Activated effector memory CD4-positive, alpha-beta T cell treated with anti-CD3 and anti-CD28 coated beads, Interleukin-2, amount 50 U/mL, for 16 hours (primary cell): Measurements from ENCODE around the gene ARHGAP40.

Source experiments
- DNase-seq: peaks from one replicate; pipeline ENCODE4 v3.0.0-alpha.2; 2020

The ARHGAP40 gene

GRCh38 chr20:38623061-38623460 is 21.5 kb downstream of the ARHGAP40 start:
- DNase-seq = no peak

GRCh38 chr20:38624084-38624483 is 22.5 kb downstream of the ARHGAP40 start:
- no peak for DNase-seq

- DNase-seq = no peak
These were observed 24.3 kb downstream of the ARHGAP40 start for GRCh38 chr20:38625896-38626295.

GRCh38 chr20:38626921-38627659 is 25.5 kb downstream of the ARHGAP40 start:
- no peak for DNase-seq

GRCh38 chr20:38628580-38629470 is 27.2 kb downstream of the ARHGAP40 start:
- no peak for DNase-seq

GRCh38 chr20:38629979-38630378 is 28.4 kb downstream of the ARHGAP40 start:
- no peak for DNase-seq

GRCh38 chr20:38630727-38631126 is 29.1 kb downstream of the ARHGAP40 start:
- DNase-seq = no peak

GRCh38 chr20:38631155-38632022 is 29.8 kb downstream of the ARHGAP40 start:
- no peak for DNase-seq

GRCh38 chr20:38633577-38634093 is 32.0 kb downstream of the ARHGAP40 start:
- peak; percentile 82 for DNase-seq

- no peak for DNase-seq
These were observed 34.2 kb downstream of the ARHGAP40 start for GRCh38 chr20:38635721-38636288.

GRCh38 chr20:38640521-38640920 is 38.9 kb downstream of the ARHGAP40 start:
- no peak for DNase-seq

- no peak for DNase-seq
These were observed 40.9 kb downstream of the ARHGAP40 start for GRCh38 chr20:38642498-38642897.

- no peak for DNase-seq
These were observed 43.1 kb downstream of the ARHGAP40 start for GRCh38 chr20:38644588-38645260.

GRCh38 chr20:38645351-38645750 is 43.7 kb downstream of the ARHGAP40 start:
- DNase-seq = no peak

- DNase-seq = peak; percentile 97
These were observed 44.6 kb downstream of the ARHGAP40 start for GRCh38 chr20:38645980-38646858.

GRCh38 chr20:38649275-38649891 is 47.8 kb downstream of the ARHGAP40 start:
- no peak for DNase-seq

- DNase-seq = no peak
These were observed 48.4 kb downstream of the ARHGAP40 start for GRCh38 chr20:38650010-38650409.

GRCh38 chr20:38651154-38651553 is 49.5 kb downstream of the ARHGAP40 start:
- no peak for DNase-seq

- DNase-seq = no peak
These were observed 50.0 kb downstream of the ARHGAP40 start for GRCh38 chr20:38651562-38651961.

GRCh38 chr20:38652995-38653394 is 51.4 kb downstream of the ARHGAP40 start:
- DNase-seq = no peak
